Immature natural killer cell (primary cell): ENCODE results near the gene P2RX1. TPM values are rescaled to one million over a fixed set of nuclear protein-coding genes. Genes with fewer than 3 reads are reported as not detected.

Experiments
- DNase-seq, 3 donors: peaks; one replicate each; pipeline ENCODE4 v3.0.0; 2022; ENCODE audit warnings: mixed read lengths in 1 of 3
- H3K27ac Mint-ChIP-seq, 6 donors: one replicate each; pipeline ENCODE4 v1.8.0; 2020; ENCODE audit warnings: mixed read lengths in 6 of 6, mild to moderate bottlenecking in 5 of 6, inconsistent platforms in 4 of 6, moderate library complexity in 3 of 6
- H3K27me3 Mint-ChIP-seq, 3 donors: one replicate each; pipeline ENCODE4 v1.8.0; 2020 to 2021; ENCODE audit warnings: low read depth in 3 of 3, mild to moderate bottlenecking in 3 of 3, mixed read lengths in 3 of 3, moderate library complexity in 3 of 3, inconsistent platforms in 1 of 3
- H3K36me3 Mint-ChIP-seq, 3 donors: one replicate each; pipeline ENCODE4 v1.8.0; 2020; ENCODE audit warnings: mixed read lengths in 3 of 3, inconsistent platforms in 2 of 3, mild to moderate bottlenecking in 2 of 3
- H3K4me1 Mint-ChIP-seq, 2 donors: one replicate each; pipeline ENCODE4 v1.8.0; 2020; ENCODE audit warnings: inconsistent platforms in 2 of 2, mild to moderate bottlenecking in 2 of 2, mixed read lengths in 2 of 2, moderate library complexity in 1 of 2
- H3K4me3 Mint-ChIP-seq, 5 donors: one replicate each; pipeline ENCODE4 v1.8.0; 2020; ENCODE audit warnings: mild to moderate bottlenecking in 5 of 5, mixed read lengths in 5 of 5, inconsistent platforms in 3 of 5, moderate library complexity in 3 of 5
- H3K9me3 Mint-ChIP-seq, 6 donors: one replicate each; pipeline ENCODE4 v1.8.0; 2020; ENCODE audit warnings: mild to moderate bottlenecking in 6 of 6, mixed read lengths in 6 of 6, inconsistent platforms in 4 of 6, moderate library complexity in 3 of 6
- polyA plus RNA-seq, 3 donors: library from polyadenylated mRNA; unstranded; fragments of 300-500 nt; fragmentation: Illumina TruSeq; gene quantifications; one replicate each; pipeline ENCODE4 v1.2.3, GENCODE V29; 2021

Gene P2RX1
- polyA plus RNA-seq, 3 donors from 2014 or later, result 0.33 TPM; not detected in 2

DNA sequence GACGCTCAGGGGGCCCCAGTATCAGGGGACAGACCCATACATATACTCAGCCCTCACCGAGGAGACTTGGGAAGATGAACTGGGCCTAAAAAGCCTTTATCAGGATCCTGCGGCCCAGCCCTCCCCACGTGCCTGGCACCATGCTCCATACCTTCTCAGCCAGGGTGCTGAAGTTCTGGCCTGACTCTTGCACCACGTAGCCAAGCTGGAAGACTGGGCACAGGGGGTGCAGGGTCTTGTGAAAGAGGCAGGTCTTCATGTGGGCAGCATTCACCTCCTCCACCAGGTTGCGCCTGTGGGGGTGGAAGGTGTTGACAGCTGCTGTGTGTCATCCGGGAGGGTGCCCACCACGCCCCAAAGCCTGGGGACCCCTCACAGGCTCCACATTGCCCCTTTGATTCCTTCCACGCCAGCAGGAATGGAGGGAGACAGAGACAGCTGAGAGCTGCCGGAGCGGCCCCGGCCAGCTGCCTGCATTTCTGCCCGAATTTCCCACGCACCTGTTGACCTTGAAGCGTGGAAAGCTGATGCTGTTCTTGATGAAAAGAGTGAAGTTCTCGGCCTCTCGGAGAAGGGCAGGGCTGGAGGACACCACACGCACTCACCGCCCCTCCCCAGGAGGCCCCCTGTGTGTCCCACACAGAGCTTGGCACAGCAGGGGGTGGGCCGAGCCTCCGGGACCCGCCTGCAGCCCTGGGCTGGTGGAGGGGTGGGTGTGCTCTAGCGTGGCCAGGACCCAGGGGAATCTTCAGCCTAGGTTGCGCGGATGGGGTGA is 13.0 kb downstream of the P2RX1 start:
- Mint-ChIP-seq H3K4me3 (no peak overlapping the region), H3K27ac (no peak overlapping the region), H3K36me3 (no peaks in the 10 kb centered on the region), H3K4me1 (no peaks in the 10 kb centered on the region), H3K9me3 (no peaks in the 10 kb centered on the region), H3K27me3 (peaks cover 0 to 2% (median 0%) of the 10 kb centered on the region in 3 donors)
- DNase-seq, result no peak

GRCh38 chr17:3900646-3901045 is 15.6 kb downstream of the P2RX1 start:
- H3K4me1 Mint-ChIP-seq, result no peaks in the 10 kb centered on the region
- H3K9me3 Mint-ChIP-seq, result no peaks in the 10 kb centered on the region
- no peaks in the 10 kb centered on the region for H3K27me3 Mint-ChIP-seq
- H3K27ac Mint-ChIP-seq, result no peak overlapping the region
- no peak for DNase-seq
- no peaks in the 10 kb centered on the region for H3K36me3 Mint-ChIP-seq
- H3K4me3 Mint-ChIP-seq, result no peak overlapping the region

DNA sequence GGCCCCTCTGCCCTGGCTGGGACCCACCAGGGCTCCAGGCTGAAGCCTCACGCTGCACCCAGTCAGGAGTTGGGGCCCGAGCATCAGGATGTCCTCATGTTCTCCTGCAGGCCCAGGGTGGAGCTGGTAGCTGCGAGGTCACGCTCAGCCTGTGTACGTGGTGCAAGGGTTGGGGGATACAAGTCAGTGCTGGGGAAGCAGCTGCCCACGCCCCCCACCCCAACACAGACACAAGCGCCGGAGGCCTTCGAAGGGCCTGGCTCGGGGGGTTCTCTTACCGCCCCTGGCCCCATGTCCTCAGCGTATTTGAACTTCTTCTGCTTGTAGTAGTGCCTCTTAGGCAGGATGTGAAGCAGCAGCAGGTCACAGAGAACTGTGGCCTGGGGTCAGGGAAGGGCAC is 18.5 kb downstream of the P2RX1 start:
- Mint-ChIP-seq H3K27me3 (peaks cover 0 to 1% (median 0%) of the 10 kb centered on the region in 3 donors), H3K36me3 (no peaks in the 10 kb centered on the region), H3K9me3 (no peaks in the 10 kb centered on the region), H3K27ac (no peak overlapping the region), H3K4me3 (no peak overlapping the region), H3K4me1 (peaks cover 9 to 10% of the 10 kb centered on the region in 2 donors)
- DNase-seq, result no peak

DNA sequence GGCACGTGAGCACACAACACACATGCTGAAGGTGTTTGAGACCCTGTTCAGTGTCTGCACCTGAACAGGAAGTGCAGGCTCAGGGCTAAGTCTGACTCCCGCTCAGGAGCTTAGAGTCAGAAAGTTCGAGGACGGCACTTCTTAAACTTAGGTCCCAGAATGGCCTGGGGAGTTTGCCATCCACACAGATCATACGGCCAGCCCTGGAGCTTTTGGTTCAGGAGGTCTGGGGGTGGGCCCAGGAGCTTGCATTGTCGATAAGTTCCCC is 19.4 kb downstream of the P2RX1 start:
- Mint-ChIP-seq H3K36me3 (no peaks in the 10 kb centered on the region), H3K27ac (no peak overlapping the region), H3K4me1 (peaks cover 10 to 13% of the 10 kb centered on the region in 2 donors), H3K9me3 (no peaks in the 10 kb centered on the region), H3K27me3 (peaks cover 0 to 5% (median 2%) of the 10 kb centered on the region in 3 donors), H3K4me3 (no peak overlapping the region)
- DNase-seq, result no peak

GRCh38 chr17:3896108-3896967 is 19.9 kb downstream of the P2RX1 start:
- DNase-seq, result no peak
- Mint-ChIP-seq H3K4me3 (no peak overlapping the region), H3K27ac (no peak overlapping the region), H3K4me1 (peaks cover 15 to 18% of the 10 kb centered on the region in 2 donors), H3K27me3 (peaks cover 0 to 5% (median 5%) of the 10 kb centered on the region in 3 donors), H3K36me3 (no peaks in the 10 kb centered on the region), H3K9me3 (no peaks in the 10 kb centered on the region)

DNA sequence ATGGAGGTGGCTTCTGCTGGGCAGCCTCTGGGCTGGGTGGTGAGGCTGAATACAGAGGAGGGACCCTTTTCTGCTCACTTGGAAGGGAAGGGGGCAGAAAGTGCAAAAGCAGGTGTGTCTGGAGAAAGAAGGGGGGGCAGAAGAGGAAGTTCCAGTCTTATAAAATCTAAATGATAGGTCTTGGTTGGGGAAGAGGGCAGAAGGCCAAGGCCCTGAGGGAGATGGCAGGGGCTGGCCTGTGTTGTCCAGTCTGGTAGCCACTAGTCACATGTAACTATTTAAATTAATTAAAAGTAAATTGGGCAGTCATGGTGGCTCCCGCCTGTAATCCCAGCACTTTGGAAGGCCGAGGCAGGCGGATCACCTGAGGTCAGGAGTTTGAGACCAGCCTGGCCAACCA is 20.9 kb downstream of the P2RX1 start:
- Mint-ChIP-seq H3K4me1 (peaks cover 20 to 22% of the 10 kb centered on the region in 2 donors), H3K4me3 (no peak overlapping the region), H3K36me3 (no peaks in the 10 kb centered on the region), H3K27ac (peak overlapping the region in 1 of 6 donors; percentile 53), H3K27me3 (peaks cover 4 to 7% (median 5%) of the 10 kb centered on the region in 3 donors), H3K9me3 (no peaks in the 10 kb centered on the region)
- DNase-seq, result no peak

GRCh38 chr17:3894911-3895343 is 21.3 kb downstream of the P2RX1 start:
- Mint-ChIP-seq H3K27me3 (peaks cover 4 to 7% (median 5%) of the 10 kb centered on the region in 3 donors), H3K36me3 (no peaks in the 10 kb centered on the region), H3K4me1 (peaks cover 20 to 22% of the 10 kb centered on the region in 2 donors), H3K9me3 (no peaks in the 10 kb centered on the region), H3K4me3 (no peak overlapping the region), H3K27ac (no peak overlapping the region)
- DNase-seq, result no peak

DNA sequence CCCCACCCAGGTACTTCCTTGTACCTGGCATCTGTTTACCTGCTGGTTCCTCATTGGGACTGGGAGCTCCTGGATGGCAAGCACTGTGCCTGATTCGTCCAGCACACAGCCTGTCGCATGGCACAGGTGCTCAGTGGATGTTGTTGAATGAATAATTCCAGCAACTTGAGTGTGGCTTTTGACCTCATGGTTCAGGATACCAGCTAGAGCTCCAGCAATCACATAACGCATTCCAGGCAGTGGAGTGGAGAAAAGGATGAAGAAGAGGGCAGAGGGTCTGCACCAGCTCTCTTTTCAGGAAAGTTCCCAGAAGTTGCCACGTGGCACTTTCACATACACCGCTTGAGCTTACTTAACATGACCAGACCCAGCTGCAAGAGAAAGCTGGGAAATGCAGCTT is 22.1 kb downstream of the P2RX1 start:
- H3K4me3 Mint-ChIP-seq, result peak overlapping the region; percentile 77 to 84 (median 82)
- no peaks in the 10 kb centered on the region for H3K36me3 Mint-ChIP-seq
- peak overlapping the region in 2 of 6 donors; percentile 58 to 59 for H3K27ac Mint-ChIP-seq
- DNase-seq, result no peak
- H3K27me3 Mint-ChIP-seq, result peaks cover 4 to 7% (median 5%) of the 10 kb centered on the region in 3 donors
- H3K9me3 Mint-ChIP-seq, result no peaks in the 10 kb centered on the region
- peaks cover 20 to 22% of the 10 kb centered on the region in 2 donors for H3K4me1 Mint-ChIP-seq

- Mint-ChIP-seq H3K36me3 (no peaks in the 10 kb centered on the region), H3K9me3 (no peaks in the 10 kb centered on the region), H3K4me1 (peaks cover 20 to 22% of the 10 kb centered on the region in 2 donors), H3K27me3 (peaks cover 4 to 7% (median 5%) of the 10 kb centered on the region in 3 donors), H3K27ac (peak overlapping the region; percentile 59 to 88 (median 73)), H3K4me3 (peak overlapping the region; percentile 77 to 84 (median 82))
- DNase-seq, result no peak
These were observed 22.5 kb downstream of the P2RX1 start for GRCh38 chr17:3893720-3894116.

DNA sequence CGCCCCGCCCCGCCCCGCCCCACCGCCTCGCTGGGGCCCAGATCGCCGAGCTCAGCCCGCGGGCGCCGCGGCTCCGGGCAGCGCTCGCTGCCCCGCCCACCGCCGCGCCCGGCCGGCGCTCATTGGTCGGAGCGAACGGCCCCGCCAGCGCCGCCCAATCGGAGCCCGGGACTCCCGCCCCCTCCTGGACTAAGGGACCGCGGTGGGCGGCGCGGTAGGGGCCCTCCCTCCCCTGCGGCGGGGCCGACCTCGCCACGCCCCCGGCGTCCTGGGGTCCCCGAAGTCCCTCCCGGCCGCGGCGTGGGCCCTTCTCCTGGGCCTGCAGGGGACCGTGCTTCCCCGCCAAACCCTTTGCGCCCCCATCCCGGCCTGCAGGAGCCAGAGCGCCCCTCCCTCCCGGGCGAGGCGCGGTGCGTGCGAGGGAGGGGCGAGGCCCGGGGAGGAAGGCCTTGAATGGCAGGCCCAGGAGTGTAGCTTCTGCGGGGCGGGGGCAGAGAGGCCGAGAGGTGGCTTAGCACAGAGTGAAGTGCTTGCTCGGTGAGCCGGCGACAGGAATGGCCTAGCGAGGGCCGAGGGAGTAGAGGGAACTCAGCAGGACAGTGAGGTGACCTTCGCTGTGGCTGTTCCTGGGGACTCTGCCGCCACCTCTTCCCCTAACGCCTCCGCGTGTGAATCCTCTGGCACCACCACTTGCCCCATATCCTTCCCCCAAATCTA is 23.1 kb downstream of the P2RX1 start, which contains the start of gene CAMKK1:
Gene CAMKK1 (minus strand): TSS at position 51 of the 717 bp plus-strand sequence. CDS start 7,366 bp downstream, outside the sequence.
- peaks cover 20 to 22% of the 10 kb centered on the region in 2 donors for H3K4me1 Mint-ChIP-seq
- no peaks in the 10 kb centered on the region for H3K9me3 Mint-ChIP-seq
- DNase-seq, result peak; percentile 87 to 91 (median 90)
- peak within 1 kb of the TSS; percentile 66 to 88 (median 77) for H3K27ac Mint-ChIP-seq
- H3K4me3 Mint-ChIP-seq, result peak within 1 kb of the TSS; percentile 84 to 89 (median 85)
- no peaks in the 10 kb centered on the region for H3K36me3 Mint-ChIP-seq
- peaks cover 4 to 7% (median 5%) of the 10 kb centered on the region in 3 donors for H3K27me3 Mint-ChIP-seq

- Mint-ChIP-seq H3K4me3 (peak overlapping the region; percentile 84 to 89 (median 85)), H3K27ac (peak overlapping the region in 5 of 6 donors; percentile 71 to 82 (median 74)), H3K4me1 (peaks cover 20 to 22% of the 10 kb centered on the region in 2 donors)
These were observed 23.9 kb downstream of the P2RX1 start for GRCh38 chr17:3892095-3892998.

GRCh38 chr17:3891626-3892094 is 24.6 kb downstream of the P2RX1 start:
- H3K27me3 Mint-ChIP-seq, result peaks cover 5 to 7% (median 6%) of the 10 kb centered on the region in 3 donors
- H3K27ac Mint-ChIP-seq, result peak overlapping the region in 5 of 6 donors; percentile 11 to 82 (median 74)
- peaks cover 24 to 28% of the 10 kb centered on the region in 2 donors for H3K4me1 Mint-ChIP-seq
- no peaks in the 10 kb centered on the region for H3K36me3 Mint-ChIP-seq
- H3K4me3 Mint-ChIP-seq, result peak overlapping the region; percentile 84 to 89 (median 85)
- DNase-seq, result no peak
- H3K9me3 Mint-ChIP-seq, result no peaks in the 10 kb centered on the region

More at GRCh38 chr17:3892095-3892998, 23.9 kb downstream of the P2RX1 start:
- peak; percentile 80 to 86 (median 81) for DNase-seq
- Mint-ChIP-seq H3K27me3 (peaks cover 5 to 7% (median 6%) of the 10 kb centered on the region in 3 donors), H3K36me3 (no peaks in the 10 kb centered on the region), H3K9me3 (no peaks in the 10 kb centered on the region)
